Choroid plexus epithelial cell (primary cell): ENCODE measurements around the gene OR6B2.

Experiments
- DNase-seq: peaks from one replicate; pipeline ENCODE4 v3.0.0-alpha.2; 2010; ENCODE audit warnings: low read depth
- H3K4me3 ChIP-seq: 2 replicates; pipeline ENCODE4 v1.5.1; 2011; ENCODE audit warnings: low read depth, mild to moderate bottlenecking, control low read depth, low read length, moderate library complexity
- CTCF ChIP-seq: conservative IDR thresholded peaks from 2 replicates; pipeline ENCODE4 v1.5.1; 2011; ENCODE audit warnings: low read depth, mild to moderate bottlenecking, control low read depth, inconsistent platforms, low read length, moderate library complexity

The OR6B2 gene

GRCh38 chr2:240066489-240066888, 36.3 kb upstream of the OR6B2 start:
- DNase-seq, result no peak
- H3K4me3 ChIP-seq, result no peak overlapping the region
- no peak for TF ChIP-seq CTCF

GRCh38 chr2:240064898-240065297, 34.7 kb upstream of the OR6B2 start:
- TF ChIP-seq CTCF, result no peak
- H3K4me3 ChIP-seq, result no peak overlapping the region
- DNase-seq, result no peak

- DNase-seq, result peak; percentile 80
- TF ChIP-seq CTCF, result peak; percentile 82
- H3K4me3 ChIP-seq, result no peak overlapping the region
These were observed 30.9 kb upstream of the OR6B2 start for GRCh38 chr2:240060977-240061591.

- H3K4me3 ChIP-seq, result no peak overlapping the region
- DNase-seq, result no peak
- TF ChIP-seq CTCF, result no peak
These were observed 26.4 kb upstream of the OR6B2 start for GRCh38 chr2:240056678-240057077.

- no peak for DNase-seq
- no peak for TF ChIP-seq CTCF
These were observed 25.1 kb upstream of the OR6B2 start for GRCh38 chr2:240055177-240055917.

GRCh38 chr2:240053173-240054155, 23.2 kb upstream of the OR6B2 start, which contains the start of gene OR6B3:
TSS of gene OR6B3 (minus strand) at chr2:240053521.
- DNase-seq, result no peak
- H3K4me3 ChIP-seq, result no peak within 1 kb of the TSS
- no peak for TF ChIP-seq CTCF

More at GRCh38 chr2:240055177-240055917, 25.1 kb upstream of the OR6B2 start:
- no peak overlapping the region for H3K4me3 ChIP-seq
